Globus pallidus (tissue), 1 donor: ENCODE data around the gene ISYNA1.
A peak's percentile ranks its signal among the peaks of the same experiment; 100 is the strongest.

Source experiments
- DNase-seq: peaks from one replicate; pipeline ENCODE4 v3.0.0-alpha.2; 2015; ENCODE audit warnings: low spot score

ISYNA1 gene

DNA sequence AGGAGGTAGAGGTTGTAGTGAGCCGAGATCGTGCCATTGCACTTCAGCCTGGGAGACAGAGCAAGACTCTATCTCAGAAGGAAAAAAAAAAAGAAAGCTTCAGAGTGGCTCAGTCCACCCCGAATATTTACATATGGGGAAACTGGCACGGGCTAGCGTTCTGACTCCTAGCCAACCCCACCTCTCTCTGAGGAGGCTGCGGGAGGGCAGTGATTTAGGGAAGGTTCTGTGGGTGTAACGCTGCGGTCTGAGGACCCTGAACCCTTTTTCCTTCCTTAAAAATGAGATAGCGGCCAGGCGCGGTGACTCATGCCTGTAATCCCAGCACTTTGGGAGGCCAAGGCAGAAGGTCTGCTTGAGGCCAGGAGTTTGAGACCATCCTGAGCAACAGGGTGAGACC is 45.5 kb downstream of the ISYNA1 start:
- peak; percentile 26 for DNase-seq

DNA sequence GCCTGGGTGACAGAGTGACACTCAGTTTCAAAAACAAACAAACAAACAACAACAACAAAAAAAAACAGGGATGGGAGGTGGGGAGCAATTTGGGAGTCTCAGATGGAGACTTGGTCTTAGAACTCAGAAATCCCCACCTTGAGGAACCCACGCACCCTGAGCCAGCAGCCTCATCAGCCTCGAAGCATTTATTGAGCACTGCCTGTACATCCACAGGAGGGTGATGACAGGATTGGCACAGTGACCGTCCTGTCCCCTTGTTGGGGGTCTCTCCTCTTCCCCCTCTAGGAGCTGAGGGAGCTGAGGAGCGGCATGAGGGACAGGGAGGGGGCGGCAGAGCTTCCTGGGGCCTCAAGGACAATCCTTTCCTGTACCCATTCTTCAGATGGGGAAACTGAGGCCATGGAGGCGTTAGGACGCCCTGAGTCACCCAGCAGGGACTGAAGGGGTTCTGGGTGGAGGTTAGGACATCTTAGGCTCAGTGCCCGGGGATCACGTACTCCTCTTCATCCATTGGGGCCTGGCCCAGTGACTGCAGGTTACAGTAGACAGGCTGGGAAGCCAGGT is 46.3 kb downstream of the ISYNA1 start:
- no peak for DNase-seq

DNA sequence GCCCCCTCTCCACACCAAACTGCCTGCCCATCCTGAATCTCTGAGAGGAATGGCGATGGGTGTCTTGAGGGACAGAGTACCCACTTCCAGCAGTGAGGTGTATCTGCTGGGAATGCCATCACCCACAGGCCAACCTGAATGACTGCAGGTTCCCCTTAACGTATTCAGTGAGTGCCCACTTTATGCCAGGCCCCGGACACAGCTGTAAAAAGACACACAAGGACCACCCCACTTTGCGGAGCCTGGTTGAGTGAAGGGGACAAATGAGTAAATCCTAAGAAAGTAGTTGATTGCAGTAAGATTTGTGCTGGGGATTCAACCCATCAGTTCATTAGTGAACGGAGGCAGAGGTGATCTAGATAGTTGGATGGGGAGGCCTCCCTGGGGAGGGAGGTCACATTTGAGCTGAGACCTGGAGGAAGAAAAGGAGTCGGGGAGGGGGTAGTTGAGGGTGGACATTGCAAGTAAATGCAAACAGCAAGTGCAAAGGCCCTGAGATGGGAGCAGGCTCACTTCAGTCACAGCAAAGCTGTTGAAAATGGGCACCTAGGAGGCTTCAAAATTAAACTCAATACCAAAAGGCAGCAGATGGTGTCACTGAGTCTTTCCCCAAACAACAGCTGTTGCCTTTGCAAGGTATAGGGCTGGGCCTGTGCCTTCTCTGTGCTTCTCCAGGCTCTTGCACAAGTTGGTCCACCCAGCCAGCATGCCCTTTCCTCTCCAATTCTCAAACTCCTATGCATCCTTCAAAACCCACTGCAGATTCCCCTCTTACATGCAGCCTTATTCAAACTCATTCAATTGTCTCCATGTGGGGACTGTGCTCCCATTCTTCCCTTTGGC is 47.6 kb downstream of the ISYNA1 start:
- DNase-seq: no peak

DNA sequence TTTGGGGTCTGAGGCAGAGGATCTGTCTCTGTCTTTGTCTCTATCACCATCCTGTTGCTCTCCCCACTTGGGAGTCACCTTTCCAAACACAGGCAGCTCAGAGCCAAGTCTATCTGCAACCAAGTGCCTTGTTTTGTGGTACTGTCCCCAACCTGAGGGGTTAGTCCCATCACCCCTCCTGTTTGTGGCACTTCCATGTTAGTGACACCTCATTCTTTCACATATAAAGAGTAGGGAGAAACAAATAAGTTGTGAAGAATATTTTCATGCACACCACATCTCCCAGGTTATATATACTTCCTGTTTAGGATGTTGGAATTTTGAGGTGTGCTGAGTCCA is 48.2 kb downstream of the ISYNA1 start:
- no peak for DNase-seq

DNA sequence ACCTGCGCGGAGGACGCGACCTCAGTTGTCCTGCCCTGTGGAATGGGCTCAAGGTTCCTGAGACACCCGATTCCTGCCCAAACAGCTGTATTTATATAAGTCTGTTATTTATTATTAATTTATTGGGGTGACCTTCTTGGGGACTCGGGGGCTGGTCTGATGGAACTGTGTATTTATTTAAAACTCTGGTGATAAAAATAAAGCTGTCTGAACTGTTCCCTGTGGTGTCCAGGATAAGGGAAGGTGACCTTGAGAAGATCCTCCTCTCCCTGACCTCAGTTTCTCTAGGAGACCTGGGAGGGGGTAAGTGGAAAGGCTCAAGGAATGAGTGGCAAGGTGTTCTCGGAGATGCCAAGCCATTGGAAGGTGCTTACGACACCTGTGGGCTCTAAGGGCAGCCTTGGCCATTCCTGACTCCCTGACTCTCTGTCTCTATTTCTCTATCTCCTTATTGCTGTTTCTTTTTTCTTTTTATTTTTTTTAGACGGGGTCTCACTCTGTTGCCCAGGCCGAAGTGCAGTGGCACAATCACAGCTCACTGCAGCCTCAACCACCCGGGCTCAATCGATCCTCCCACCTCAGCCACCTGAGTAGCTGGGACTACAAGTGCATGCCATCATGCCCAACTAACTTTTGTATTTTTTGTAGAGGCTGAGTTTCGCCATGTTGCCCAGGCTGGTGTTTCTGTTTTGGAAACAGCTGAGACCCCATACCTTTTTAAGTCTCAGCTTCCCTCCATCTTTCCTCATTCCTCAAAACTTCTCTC is 48.8 kb downstream of the ISYNA1 start:
- DNase-seq: no peak

DNA sequence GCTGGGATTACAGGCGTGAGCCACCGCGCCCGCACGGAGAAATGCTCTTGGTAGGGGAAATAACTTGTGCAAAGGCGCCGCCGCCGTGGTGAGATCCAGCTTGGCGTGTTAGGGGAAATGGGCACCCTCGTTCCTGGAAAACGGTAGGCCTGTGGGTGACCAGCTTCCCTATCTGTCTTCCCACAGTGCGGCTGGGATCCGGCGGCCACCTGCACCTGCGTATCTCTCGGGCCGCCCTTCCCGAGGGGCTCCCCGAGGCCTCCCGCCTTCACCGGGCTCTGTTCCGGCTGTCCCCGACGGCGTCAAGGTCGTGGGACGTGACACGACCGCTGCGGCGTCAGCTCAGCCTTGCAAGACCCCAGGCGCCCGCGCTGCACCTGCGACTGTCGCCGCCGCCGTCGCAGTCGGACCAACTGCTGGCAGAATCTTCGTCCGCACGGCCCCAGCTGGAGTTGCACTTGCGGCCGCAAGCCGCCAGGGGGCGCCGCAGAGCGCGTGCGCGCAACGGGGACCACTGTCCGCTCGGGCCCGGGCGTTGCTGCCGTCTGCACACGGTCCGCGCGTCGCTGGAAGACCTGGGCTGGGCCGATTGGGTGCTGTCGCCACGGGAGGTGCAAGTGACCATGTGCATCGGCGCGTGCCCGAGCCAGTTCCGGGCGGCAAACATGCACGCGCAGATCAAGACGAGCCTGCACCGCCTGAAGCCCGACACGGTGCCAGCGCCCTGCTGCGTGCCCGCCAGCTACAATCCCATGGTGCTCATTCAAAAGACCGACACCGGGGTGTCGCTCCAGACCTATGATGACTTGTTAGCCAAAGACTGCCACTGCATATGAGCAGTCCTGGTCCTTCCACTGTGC is 49.6 kb downstream of the ISYNA1 start:
- DNase-seq: no peak

DNA sequence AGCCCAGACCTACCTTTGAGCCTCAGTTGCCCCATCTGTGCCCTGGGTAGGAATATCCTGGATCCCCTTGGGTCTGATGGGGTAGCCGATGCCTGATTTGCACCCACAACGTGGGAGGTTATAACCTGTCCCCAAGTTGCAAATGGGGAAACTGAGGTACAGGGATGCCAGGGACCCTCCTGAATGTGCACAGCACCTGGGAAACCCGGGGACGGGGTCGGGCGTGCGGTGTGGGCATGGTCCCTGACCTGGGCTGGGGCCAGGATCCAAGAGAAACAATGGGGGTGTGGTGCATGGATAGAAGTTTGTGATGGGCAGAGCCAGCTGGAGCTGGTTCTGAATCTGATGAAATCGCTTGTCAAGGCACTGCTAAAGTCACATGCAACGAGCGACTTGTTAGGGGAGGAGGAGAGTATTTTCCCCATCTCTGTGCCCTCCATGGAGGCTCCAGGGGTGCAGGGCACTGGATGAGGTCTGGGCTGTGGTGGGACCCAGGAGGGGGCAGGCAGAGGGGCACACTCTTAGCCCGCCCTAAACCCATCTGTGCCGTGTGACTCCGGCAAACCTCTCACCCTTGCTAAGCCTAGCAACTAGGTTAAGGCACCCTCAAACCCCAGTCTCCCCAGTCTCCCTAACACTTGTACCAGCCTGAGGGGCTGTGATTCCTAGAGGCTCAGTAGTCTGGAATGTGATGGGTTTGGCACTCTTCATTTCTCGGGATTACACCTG is 51.2 kb downstream of the ISYNA1 start:
- no peak for DNase-seq

DNA sequence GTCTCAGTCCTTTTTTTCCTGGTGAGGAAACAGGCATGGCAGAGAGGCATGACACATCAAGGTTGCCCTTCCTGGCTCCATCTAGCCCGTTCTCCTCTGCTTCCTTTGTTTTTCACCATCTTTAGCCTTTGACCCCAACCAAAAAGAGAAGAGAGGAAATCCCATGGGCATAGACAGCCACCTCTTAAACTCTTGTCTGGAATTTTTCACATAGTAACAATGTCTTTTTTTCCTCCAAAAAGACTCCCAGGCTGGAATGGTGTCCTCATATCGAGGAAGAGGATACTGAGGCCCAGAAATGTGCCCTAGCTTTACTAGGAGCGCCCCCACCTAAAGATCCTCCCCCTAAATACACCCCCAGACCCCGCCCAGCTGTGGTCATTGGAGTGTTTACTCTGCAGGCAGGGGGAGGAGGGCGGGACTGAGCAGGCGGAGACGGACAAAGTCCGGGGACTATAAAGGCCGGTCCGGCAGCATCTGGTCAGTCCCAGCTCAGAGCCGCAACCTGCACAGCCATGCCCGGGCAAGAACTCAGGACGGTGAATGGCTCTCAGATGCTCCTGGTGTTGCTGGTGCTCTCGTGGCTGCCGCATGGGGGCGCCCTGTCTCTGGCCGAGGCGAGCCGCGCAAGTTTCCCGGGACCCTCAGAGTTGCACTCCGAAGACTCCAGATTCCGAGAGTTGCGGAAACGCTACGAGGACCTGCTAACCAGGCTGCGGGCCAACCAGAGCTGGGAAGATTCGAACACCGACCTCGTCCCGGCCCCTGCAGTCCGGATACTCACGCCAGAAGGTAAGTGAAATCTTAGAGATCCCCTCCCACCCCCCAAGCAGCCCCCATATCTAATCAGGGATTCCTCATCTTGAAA is 52.0 kb downstream of the ISYNA1 start, which contains the start of gene GDF15:
Gene GDF15, plus strand, starts transcription at position 484 of the 868 bp plus-strand sequence. Its CDS starts 32 bp downstream, at position 516.
- DNase-seq: no peak

DNA sequence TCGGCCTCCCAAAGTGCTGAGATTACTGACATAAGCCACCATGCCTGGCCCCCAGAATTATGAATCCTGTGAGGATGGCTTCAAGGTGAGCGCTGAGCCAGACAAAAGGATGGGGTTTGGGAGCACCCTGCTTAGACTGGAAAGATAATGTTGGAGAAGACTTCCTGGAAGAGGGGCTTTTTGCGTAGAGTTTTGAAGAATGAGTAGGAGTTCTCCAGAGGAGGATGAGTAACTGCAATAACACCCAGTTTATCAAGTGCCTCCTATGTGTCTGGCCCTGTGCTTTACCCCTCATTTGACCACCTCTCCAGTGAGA is 52.6 kb downstream of the ISYNA1 start:
- DNase-seq: no peak

DNA sequence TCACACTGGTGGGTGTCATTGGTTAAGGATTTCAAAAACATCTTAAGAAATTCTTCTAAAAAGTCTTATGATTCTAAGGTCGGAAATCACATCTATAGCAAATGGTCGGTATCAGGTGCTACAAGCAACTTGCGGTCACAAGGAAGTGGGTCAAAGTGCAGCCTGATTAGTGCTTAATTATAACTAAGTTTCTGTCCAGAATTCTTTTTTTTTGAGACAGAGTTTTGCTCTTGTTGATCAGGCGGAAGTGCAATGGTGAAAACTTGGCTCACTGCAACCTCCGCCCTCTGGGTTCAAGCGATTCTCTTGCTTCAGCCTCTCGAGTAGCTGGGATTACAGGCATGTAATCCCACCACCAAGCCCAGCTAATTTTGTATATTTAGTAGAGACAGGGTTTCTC is 53.2 kb downstream of the ISYNA1 start:
- no peak for DNase-seq
